HEK293 (cell line): ENCODE measurements around the gene LRP1-AS.

Experiments used
- CTCF ChIA-PET: fragments of 350-600 bp; formaldehyde crosslinking; extraction: SDS; loops from one replicate; lab custom pipeline; 2021; ENCODE audit warnings: antibody characterized with exemption; lab: Yijun Ruan, JAX
- POLR2A ChIA-PET: fragments of 300-600 bp; formaldehyde crosslinking; extraction: SDS; loops from one replicate; lab custom pipeline; 2020; ENCODE audit warnings: antibody characterized with exemption, inconsistent platforms; lab: Yijun Ruan, JAX
- H3K27ac ChIP-seq: fragments of 200-500 bp; sonication (Bioruptor generic); 2 replicates; pipeline ENCODE4 v1.5.1; 2014; ENCODE audit warnings: low read depth, low read length, control low read depth, inconsistent platforms; ENCODE audit errors: extremely low read depth
- H3K36me3 ChIP-seq, 2 experiments: fragments of 200-500 bp in 1 of 2; sonication (Bioruptor generic) in 1 of 2; 1 replicate in 1 of 2; 2 replicates in 1 of 2; pipeline ENCODE4 v1.5.1; 2014 to 2017; ENCODE audit warnings: inconsistent platforms in 2 of 2, low read length in 2 of 2; ENCODE audit not compliant: control insufficient read depth in 2 of 2, insufficient read depth in 1 of 2
- H3K4me1 ChIP-seq: fragments of 200-500 bp; sonication (Bioruptor generic); 2 replicates; pipeline ENCODE4 v1.5.1; 2014; ENCODE audit warnings: mild to moderate bottlenecking, low read length, inconsistent platforms; ENCODE audit not compliant: control insufficient read depth, insufficient read depth
- H3K4me3 ChIP-seq: 2 replicates; pipeline ENCODE4 v1.5.1; 2011; ENCODE audit warnings: low read depth, mild to moderate bottlenecking, control low read depth, low read length, moderate library complexity
- H3K9me3 ChIP-seq: fragments of 200-500 bp; sonication (Bioruptor generic); 2 replicates; pipeline ENCODE4 v1.5.1; 2014; ENCODE audit warnings: low read depth, low read length, inconsistent platforms; ENCODE audit not compliant: control insufficient read depth, insufficient read depth
- EGR2 ChIP-seq: fragments of 450-650 bp; formaldehyde crosslinking; IDR thresholded peaks from 2 replicates; pipeline ENCODE4 v1.5.1; 2016; ENCODE audit warnings: low read depth, missing biosample characterization, missing genetic modification characterization
- HOXA7 ChIP-seq: sonication (generic); formaldehyde crosslinking; IDR thresholded peaks from 2 replicates; pipeline ENCODE4 v1.8.1; 2022; ENCODE audit warnings: missing genetic modification reagents, borderline replicate concordance
- KLF1 ChIP-seq: fragments of 450-650 bp; formaldehyde crosslinking; IDR thresholded peaks from 2 replicates; pipeline ENCODE4 v1.5.1; 2016; ENCODE audit warnings: missing biosample characterization, missing genetic modification characterization
- PBX3 ChIP-seq: sonication (generic); formaldehyde crosslinking; IDR thresholded peaks from 2 replicates; pipeline ENCODE4 v1.8.1; 2022; ENCODE audit warnings: mild to moderate bottlenecking, moderate library complexity, missing genetic modification reagents
- REST ChIP-seq: fragments of 450-650 bp; formaldehyde crosslinking; IDR thresholded peaks from 2 replicates; pipeline ENCODE4 v1.5.1; 2016; ENCODE audit warnings: missing biosample characterization, missing genetic modification characterization
- SCRT2 ChIP-seq: fragments of 450-650 bp; formaldehyde crosslinking; IDR thresholded peaks from 2 replicates; pipeline ENCODE4 v1.5.1; 2016; ENCODE audit warnings: missing biosample characterization, missing genetic modification characterization
- ZBTB20 ChIP-seq: fragments of 450-650 bp; formaldehyde crosslinking; IDR thresholded peaks from 2 replicates; pipeline ENCODE4 v1.5.1; 2016; ENCODE audit warnings: missing biosample characterization, missing genetic modification characterization
- ZBTB21 ChIP-seq: fragments of 450-650 bp; formaldehyde crosslinking; IDR thresholded peaks from 2 replicates; pipeline ENCODE4 v1.5.1; 2017; ENCODE audit warnings: missing biosample characterization, missing genetic modification characterization
- ZBTB44 ChIP-seq: fragments of 450-650 bp; IDR thresholded peaks from 2 replicates; pipeline ENCODE4 v1.5.1; 2018; ENCODE audit warnings: missing biosample characterization, mild to moderate bottlenecking, missing genetic modification characterization
- ZNF112 ChIP-seq: fragments of 450-650 bp; formaldehyde crosslinking; IDR thresholded peaks from 2 replicates; pipeline ENCODE4 v1.5.0; 2017; ENCODE audit warnings: missing biosample characterization, missing genetic modification characterization
- ZNF175 ChIP-seq: fragments of 450-650 bp; formaldehyde crosslinking; IDR thresholded peaks from 2 replicates; pipeline ENCODE4 v1.5.1; 2016; ENCODE audit warnings: missing biosample characterization, missing genetic modification characterization
- ZNF18 ChIP-seq: fragments of 450-650 bp; formaldehyde crosslinking; IDR thresholded peaks from 2 replicates; pipeline ENCODE4 v1.5.1; 2016; ENCODE audit warnings: missing biosample characterization, missing genetic modification characterization
- ZNF202 ChIP-seq: fragments of 450-650 bp; formaldehyde crosslinking; IDR thresholded peaks from 2 replicates; pipeline ENCODE4 v1.5.1; 2016; ENCODE audit warnings: missing biosample characterization, missing genetic modification characterization, borderline replicate concordance
- ZNF221 ChIP-seq: fragments of 450-650 bp; formaldehyde crosslinking; IDR thresholded peaks from 2 replicates; pipeline ENCODE4 v1.5.1; 2017; ENCODE audit warnings: missing biosample characterization, missing genetic modification characterization, borderline replicate concordance
- ZNF366 ChIP-seq: fragments of 450-650 bp; formaldehyde crosslinking; conservative IDR thresholded peaks from 2 replicates; pipeline ENCODE4 v1.5.1; 2016; ENCODE audit warnings: missing biosample characterization, missing genetic modification characterization
- ZNF514 ChIP-seq: fragments of 450-650 bp; formaldehyde crosslinking; IDR thresholded peaks from 2 replicates; pipeline ENCODE4 v1.5.1; 2016; ENCODE audit warnings: missing biosample characterization, missing genetic modification characterization
- ZNF555 ChIP-seq: fragments of 450-650 bp; formaldehyde crosslinking; conservative IDR thresholded peaks from 2 replicates; pipeline ENCODE4 v1.5.1; 2017; ENCODE audit warnings: missing biosample characterization, mild to moderate bottlenecking, missing genetic modification characterization, inconsistent platforms
- ZNF654 ChIP-seq: fragments of 450-650 bp; formaldehyde crosslinking; IDR thresholded peaks from 2 replicates; pipeline ENCODE4 v1.5.1; 2016; ENCODE audit warnings: low read depth, missing biosample characterization, missing genetic modification characterization
- ZNF701 ChIP-seq: fragments of 450-650 bp; formaldehyde crosslinking; IDR thresholded peaks from 2 replicates; pipeline ENCODE4 v1.5.1; 2016; ENCODE audit warnings: missing biosample characterization, missing genetic modification characterization
- ZNF768 ChIP-seq: fragments of 450-650 bp; formaldehyde crosslinking; IDR thresholded peaks from 2 replicates; pipeline ENCODE4 v1.5.1; 2018; ENCODE audit warnings: missing biosample characterization, mild to moderate bottlenecking, missing genetic modification characterization
- ZNF837 ChIP-seq: fragments of 450-650 bp; formaldehyde crosslinking; IDR thresholded peaks from 2 replicates; pipeline ENCODE4 v1.5.1; 2016; ENCODE audit warnings: missing biosample characterization, missing genetic modification characterization
- ZSCAN4 ChIP-seq: fragments of 450-650 bp; formaldehyde crosslinking; IDR thresholded peaks from 2 replicates; pipeline ENCODE4 v1.5.1; 2017; ENCODE audit warnings: missing biosample characterization, missing genetic modification characterization
- TF ChIP-seq, protein P1 (sequence below): fragments of 450-650 bp; formaldehyde crosslinking; conservative IDR thresholded peaks from 2 replicates; pipeline ENCODE4 v1.5.1; 2016; ENCODE audit warnings: low read depth, missing biosample characterization, missing genetic modification characterization

Gene LRP1-AS

DNA sequence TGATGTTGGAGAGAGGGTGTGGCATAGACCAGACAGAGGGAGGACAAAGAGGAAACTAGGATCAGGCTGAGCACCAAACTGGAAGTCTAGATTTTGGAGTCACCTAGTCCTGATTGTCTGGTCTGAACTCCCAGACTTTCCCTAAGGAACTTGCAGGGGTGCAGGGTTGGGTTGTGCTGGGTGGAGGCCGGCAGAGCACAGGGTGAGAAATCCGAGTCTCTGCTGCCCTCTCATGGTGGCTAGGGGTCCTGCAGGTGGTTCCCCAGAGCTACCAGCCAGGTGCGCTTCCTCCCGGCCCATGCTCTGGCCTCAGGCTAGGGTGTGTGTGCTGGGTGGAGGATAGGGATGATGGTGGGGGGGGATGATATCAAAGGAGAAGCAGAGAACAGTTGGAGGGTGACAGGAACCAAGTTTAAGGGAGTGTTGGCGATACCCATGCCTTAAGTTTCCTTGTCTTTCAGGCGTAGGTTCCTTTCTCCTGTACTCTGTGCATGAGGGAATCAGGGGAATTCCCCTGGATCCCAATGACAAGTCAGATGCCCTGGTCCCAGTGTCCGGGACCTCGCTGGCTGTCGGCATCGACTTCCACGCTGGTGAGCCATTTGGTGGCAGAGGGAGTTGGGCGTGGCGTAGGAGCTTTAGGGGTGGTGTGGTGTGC, 35.6 kb upstream of the LRP1-AS start:
- Histone ChIP-seq H3K4me3 (no peak overlapping the region), H3K9me3 (no peaks in the 10 kb centered on the region), H3K27ac (no peak overlapping the region), H3K36me3 (peaks cover 0 to 85% of the 10 kb centered on the region in 2 experiments; a peak in 1 of 3 replicates), H3K4me1 (no peaks in the 10 kb centered on the region)
- ChIA-PET POLR2A (interaction anchor here (1.4 to 2.5 kb wide), 2 partner anchors 55 to 71 kb away, joined by 3 to 8 read pairs; partner anchors contain the start of gene LRP1), CTCF (interaction anchor here (0.6 to 10.4 kb wide), 18 partner anchors 11 to 585 kb away, joined by 3 to 141 read pairs (median 4); partner anchors contain the start of genes INHBE, LRP1, NEMP1 and SHMT2)
- no peak for TF ChIP-seq ZSCAN4 (tag by site-specific recombination)
- TF ChIP-seq ZNF18, result no peak
- TF ChIP-seq ZBTB20, result no peak
- TF ChIP-seq REST (tag by site-specific recombination), result no peak
- TF ChIP-seq ZNF701 (tag by site-specific recombination), result no peak
- no peak for TF ChIP-seq ZBTB21 (tag by site-specific recombination)
- no peak for TF ChIP-seq ZBTB44 (tag by site-specific recombination)
- TF ChIP-seq PBX3, result no peak
- TF ChIP-seq KLF1, result peak; percentile 89
- no peak for TF ChIP-seq ZNF202 (tag by site-specific recombination)
- TF ChIP-seq ZNF555 (tag by site-specific recombination), result no peak
- no peak for TF ChIP-seq HOXA7 (CRISPR knock-in tag)
- no peak for TF ChIP-seq ZNF221 (tag by site-specific recombination)
- TF ChIP-seq ZNF112, result no peak
- TF ChIP-seq ZNF654 (tag by site-specific recombination), result peak; percentile 86
- no peak for TF ChIP-seq ZNF175 (tag by site-specific recombination)
- no peak for TF ChIP-seq ZNF514 (tag by site-specific recombination)
- TF ChIP-seq SCRT2, result no peak
- TF ChIP-seq ZNF366 (tag by site-specific recombination), result 0 out of 2 replicates have a peak, but pooled peaks have one; percentile 20
- TF ChIP-seq ZNF768 (tag by site-specific recombination), result no peak
- TF ChIP-seq ZNF837 (tag by site-specific recombination), result no peak
- TF ChIP-seq EGR2, result no peak
- TF ChIP-seq, protein P1, sequence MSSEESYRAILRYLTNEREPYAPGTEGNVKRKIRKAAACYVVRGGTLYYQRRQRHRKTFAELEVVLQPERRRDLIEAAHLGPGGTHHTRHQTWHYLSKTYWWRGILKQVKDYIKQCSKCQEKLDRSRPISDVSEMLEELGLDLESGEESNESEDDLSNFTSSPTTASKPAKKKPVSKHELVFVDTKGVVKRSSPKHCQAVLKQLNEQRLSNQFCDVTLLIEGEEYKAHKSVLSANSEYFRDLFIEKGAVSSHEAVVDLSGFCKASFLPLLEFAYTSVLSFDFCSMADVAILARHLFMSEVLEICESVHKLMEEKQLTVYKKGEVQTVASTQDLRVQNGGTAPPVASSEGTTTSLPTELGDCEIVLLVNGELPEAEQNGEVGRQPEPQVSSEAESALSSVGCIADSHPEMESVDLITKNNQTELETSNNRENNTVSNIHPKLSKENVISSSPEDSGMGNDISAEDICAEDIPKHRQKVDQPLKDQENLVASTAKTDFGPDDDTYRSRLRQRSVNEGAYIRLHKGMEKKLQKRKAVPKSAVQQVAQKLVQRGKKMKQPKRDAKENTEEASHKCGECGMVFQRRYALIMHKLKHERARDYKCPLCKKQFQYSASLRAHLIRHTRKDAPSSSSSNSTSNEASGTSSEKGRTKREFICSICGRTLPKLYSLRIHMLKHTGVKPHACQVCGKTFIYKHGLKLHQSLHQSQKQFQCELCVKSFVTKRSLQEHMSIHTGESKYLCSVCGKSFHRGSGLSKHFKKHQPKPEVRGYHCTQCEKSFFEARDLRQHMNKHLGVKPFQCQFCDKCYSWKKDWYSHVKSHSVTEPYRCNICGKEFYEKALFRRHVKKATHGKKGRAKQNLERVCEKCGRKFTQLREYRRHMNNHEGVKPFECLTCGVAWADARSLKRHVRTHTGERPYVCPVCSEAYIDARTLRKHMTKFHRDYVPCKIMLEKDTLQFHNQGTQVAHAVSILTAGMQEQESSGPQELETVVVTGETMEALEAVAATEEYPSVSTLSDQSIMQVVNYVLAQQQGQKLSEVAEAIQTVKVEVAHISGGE, result no peak
